Breast epithelium (tissue), 3 donors: ENCODE measurements around the gene ADAMTS2.

Source experiments
- POLR2A ChIP-seq: fragments of 450-650 bp; IDR thresholded peaks from one replicate; pipeline ENCODE4 v1.6.1; 2016; ENCODE audit warnings: antibody characterized with exemption, mild to moderate bottlenecking, moderate library complexity
- TF ChIP-seq, protein P1 (sequence below), 3 donors: fragments of 450-650 bp; IDR thresholded peaks; one replicate each; pipeline ENCODE4 v1.5.1; 2016 to 2017; ENCODE audit warnings: antibody characterized with exemption in 3 of 3, mild to moderate bottlenecking in 3 of 3, moderate library complexity in 3 of 3

DNA sequence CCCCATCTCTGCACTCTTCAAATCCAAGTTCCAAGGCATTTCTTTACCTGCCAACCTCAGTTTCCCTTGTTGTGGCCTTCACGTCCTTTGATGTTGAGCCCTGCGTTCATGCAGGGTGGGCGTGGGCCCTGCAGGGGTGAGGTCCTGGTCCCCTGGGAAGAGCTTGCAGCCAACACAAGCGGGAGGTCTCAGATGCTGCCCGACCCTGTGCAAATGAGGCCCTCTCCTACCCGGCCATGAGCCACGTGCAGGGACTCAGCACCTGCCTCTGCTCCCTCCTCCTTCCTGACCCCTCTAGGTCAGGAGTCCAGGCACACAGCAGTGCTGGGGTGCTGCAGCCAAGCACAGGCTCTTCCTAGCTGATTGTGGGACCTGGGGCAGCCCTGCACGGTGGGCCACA is 124.5 kb downstream of the ADAMTS2 start:
- TF ChIP-seq, protein P1, sequence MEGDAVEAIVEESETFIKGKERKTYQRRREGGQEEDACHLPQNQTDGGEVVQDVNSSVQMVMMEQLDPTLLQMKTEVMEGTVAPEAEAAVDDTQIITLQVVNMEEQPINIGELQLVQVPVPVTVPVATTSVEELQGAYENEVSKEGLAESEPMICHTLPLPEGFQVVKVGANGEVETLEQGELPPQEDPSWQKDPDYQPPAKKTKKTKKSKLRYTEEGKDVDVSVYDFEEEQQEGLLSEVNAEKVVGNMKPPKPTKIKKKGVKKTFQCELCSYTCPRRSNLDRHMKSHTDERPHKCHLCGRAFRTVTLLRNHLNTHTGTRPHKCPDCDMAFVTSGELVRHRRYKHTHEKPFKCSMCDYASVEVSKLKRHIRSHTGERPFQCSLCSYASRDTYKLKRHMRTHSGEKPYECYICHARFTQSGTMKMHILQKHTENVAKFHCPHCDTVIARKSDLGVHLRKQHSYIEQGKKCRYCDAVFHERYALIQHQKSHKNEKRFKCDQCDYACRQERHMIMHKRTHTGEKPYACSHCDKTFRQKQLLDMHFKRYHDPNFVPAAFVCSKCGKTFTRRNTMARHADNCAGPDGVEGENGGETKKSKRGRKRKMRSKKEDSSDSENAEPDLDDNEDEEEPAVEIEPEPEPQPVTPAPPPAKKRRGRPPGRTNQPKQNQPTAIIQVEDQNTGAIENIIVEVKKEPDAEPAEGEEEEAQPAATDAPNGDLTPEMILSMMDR (IDR thresholded peaks at IDR 0.05): no peak
- TF ChIP-seq POLR2A: no peak
